HepG2 (cell line): ENCODE measurements around the gene SH3PXD2A. TPM values are rescaled to one million over a fixed set of nuclear protein-coding genes. Genes with fewer than 3 reads are reported as not detected.
A peak's percentile ranks its signal among the peaks of the same experiment; 100 is the strongest.

Source experiments
- ATF2 ChIP-seq: sonication (generic); formaldehyde crosslinking; IDR thresholded peaks from 2 replicates; pipeline ENCODE4 v1.4.0; 2020; ENCODE audit warnings: missing genetic modification reagents
- ATRX ChIP-seq: sonication (generic); formaldehyde crosslinking; IDR thresholded peaks from 2 replicates; pipeline ENCODE4 v1.4.0; 2020; ENCODE audit warnings: missing genetic modification reagents, borderline replicate concordance
- CEBPG ChIP-seq: IDR thresholded peaks from 2 replicates; pipeline ENCODE4 v1.6.1; 2016
- FOXC1 ChIP-seq: sonication (generic); formaldehyde crosslinking; IDR thresholded peaks from 2 replicates; pipeline ENCODE4 v1.8.0; 2022; ENCODE audit warnings: mild to moderate bottlenecking, missing genetic modification reagents, borderline replicate concordance
- IRF1 ChIP-seq: sonication (generic); formaldehyde crosslinking; IDR thresholded peaks from 2 replicates; pipeline ENCODE4 v1.4.0; 2020; ENCODE audit warnings: low read depth, mild to moderate bottlenecking, missing genetic modification reagents
- NPAS2 ChIP-seq: sonication (generic); formaldehyde crosslinking; IDR thresholded peaks from 2 replicates; pipeline ENCODE4 v1.8.0; 2022; ENCODE audit warnings: mild to moderate bottlenecking, missing genetic modification reagents, borderline replicate concordance
- RFX5 ChIP-seq: IDR thresholded peaks from 2 replicates; pipeline ENCODE4 v1.6.1; 2011; ENCODE audit warnings: low read depth, low read length, improper control_type of control experiment
- RNF2 ChIP-seq: fragments of 450-650 bp; conservative IDR thresholded peaks from 2 replicates; pipeline ENCODE4 v1.6.1; 2016; ENCODE audit warnings: low read depth
- SKIL ChIP-seq: sonication (generic); formaldehyde crosslinking; IDR thresholded peaks from 2 replicates; pipeline ENCODE4 v1.8.0; 2022; ENCODE audit warnings: missing genetic modification reagents, mild to moderate bottlenecking, moderate library complexity, borderline replicate concordance
- SMARCE1 ChIP-seq: fragments of 450-650 bp; IDR thresholded peaks from 2 replicates; pipeline ENCODE4 v1.6.1; 2017; ENCODE audit warnings: borderline replicate concordance
- SNAI1 ChIP-seq: sonication (generic); formaldehyde crosslinking; IDR thresholded peaks from 2 replicates; pipeline ENCODE4 v1.5.0; 2020; ENCODE audit warnings: mild to moderate bottlenecking, missing genetic modification reagents, borderline replicate concordance
- TEF ChIP-seq: sonication (generic); formaldehyde crosslinking; IDR thresholded peaks from 2 replicates; pipeline ENCODE4 v1.5.0; 2020; ENCODE audit warnings: missing genetic modification reagents
- THAP9 ChIP-seq: sonication (generic); formaldehyde crosslinking; IDR thresholded peaks from 2 replicates; pipeline ENCODE4; 2020; ENCODE audit warnings: missing genetic modification reagents, mild to moderate bottlenecking, borderline replicate concordance
- U2AF1 ChIP-seq: fragments of 200-400 bp; formaldehyde crosslinking; optimal IDR thresholded peaks from 2 replicates; pipeline ENCODE3; 2017; ENCODE audit warnings: mild to moderate bottlenecking, low read depth, low read length
- ZNF160 ChIP-seq: sonication (generic); formaldehyde crosslinking; IDR thresholded peaks from 2 replicates; pipeline ENCODE4 v1.8.0; 2022; ENCODE audit warnings: mild to moderate bottlenecking, inconsistent platforms, missing genetic modification reagents
- ZNF17 ChIP-seq: sonication (generic); formaldehyde crosslinking; IDR thresholded peaks from 2 replicates; pipeline ENCODE4 v1.5.0; 2020; ENCODE audit warnings: mild to moderate bottlenecking, missing genetic modification reagents
- ZNF274 ChIP-seq: sonication (generic); formaldehyde crosslinking; IDR thresholded peaks from 2 replicates; pipeline ENCODE4 v1.5.1; 2020; ENCODE audit warnings: mild to moderate bottlenecking, missing genetic modification reagents
- ZSCAN31 ChIP-seq: sonication (generic); formaldehyde crosslinking; IDR thresholded peaks from 2 replicates; pipeline ENCODE4 v1.5.0; 2020; ENCODE audit warnings: low read depth, mild to moderate bottlenecking, missing genetic modification reagents
- polyA plus RNA-seq, 8 experiments: library from polyadenylated mRNA; depleted of rRNA in 3 of 8; stranded (reverse) in 7 of 8; unstranded in 1 of 8; fragments of >200 nt; fragmentation: Illumina TruSeq in 4 of 8; extraction: Trizol in 4 of 8; gene quantifications; 2 replicates each; pipeline versions ENCODE4 v1.2.1 to v1.2.3, GENCODE V29; 2011 to 2016; ENCODE audit warnings: low read depth in 4 of 8, missing spikeins in 1 of 8, mixed read lengths in 1 of 8; ENCODE audit not compliant: insufficient read depth in 1 of 8
- total RNA-seq, 5 experiments: library from RNA; depleted of rRNA; stranded (reverse); fragments of >200 nt; fragmentation: Illumina TruSeq; extraction: Trizol; gene quantifications; 2 replicates each; pipeline ENCODE4 v1.2.3, GENCODE V29; 2016; ENCODE audit warnings: low read depth in 1 of 5
- TF ChIP-seq, protein P1 (sequence below): sonication (generic); formaldehyde crosslinking; IDR thresholded peaks from 2 replicates; pipeline ENCODE4 v1.4.0; 2020; ENCODE audit warnings: mild to moderate bottlenecking, missing genetic modification reagents
- TF ChIP-seq, protein P2 (sequence below): sonication (generic); formaldehyde crosslinking; IDR thresholded peaks from 2 replicates; pipeline ENCODE4 v1.8.1; 2023; ENCODE audit warnings: mild to moderate bottlenecking, missing genetic modification reagents

SH3PXD2A gene
- total and polyA plus RNA-seq, 2 of the 13 experiments (the other 11 are each of a cell fraction or from before 2014, with no cell fraction given), result 11.1 to 11.3 TPM

DNA sequence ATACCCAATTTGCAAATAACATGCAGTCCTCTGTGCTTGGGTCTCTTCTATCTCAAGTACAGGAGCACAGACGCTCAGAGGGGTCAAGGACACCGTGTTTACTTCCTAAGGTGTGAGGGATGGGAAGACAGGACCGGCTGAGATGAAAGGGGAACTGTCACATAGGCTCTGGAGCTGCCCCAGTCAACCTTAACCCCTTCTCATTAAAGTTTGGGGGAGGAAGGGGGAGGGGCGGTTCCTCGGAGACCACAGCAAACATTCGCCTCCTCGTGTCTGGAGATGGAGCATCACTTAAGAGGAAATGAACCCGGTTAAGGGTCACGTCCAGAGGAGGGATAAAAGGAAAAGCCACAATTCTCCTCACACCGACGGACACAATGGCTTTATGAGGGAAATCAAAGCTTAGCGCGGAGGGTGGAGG lies 1.1 kb downstream of the SH3PXD2A start (continued):
- no peak for TF ChIP-seq ATRX (CRISPR knock-in tag)
- TF ChIP-seq TEF, result no peak
- no peak for TF ChIP-seq IRF1 (CRISPR knock-in tag)
- TF ChIP-seq, protein P1, sequence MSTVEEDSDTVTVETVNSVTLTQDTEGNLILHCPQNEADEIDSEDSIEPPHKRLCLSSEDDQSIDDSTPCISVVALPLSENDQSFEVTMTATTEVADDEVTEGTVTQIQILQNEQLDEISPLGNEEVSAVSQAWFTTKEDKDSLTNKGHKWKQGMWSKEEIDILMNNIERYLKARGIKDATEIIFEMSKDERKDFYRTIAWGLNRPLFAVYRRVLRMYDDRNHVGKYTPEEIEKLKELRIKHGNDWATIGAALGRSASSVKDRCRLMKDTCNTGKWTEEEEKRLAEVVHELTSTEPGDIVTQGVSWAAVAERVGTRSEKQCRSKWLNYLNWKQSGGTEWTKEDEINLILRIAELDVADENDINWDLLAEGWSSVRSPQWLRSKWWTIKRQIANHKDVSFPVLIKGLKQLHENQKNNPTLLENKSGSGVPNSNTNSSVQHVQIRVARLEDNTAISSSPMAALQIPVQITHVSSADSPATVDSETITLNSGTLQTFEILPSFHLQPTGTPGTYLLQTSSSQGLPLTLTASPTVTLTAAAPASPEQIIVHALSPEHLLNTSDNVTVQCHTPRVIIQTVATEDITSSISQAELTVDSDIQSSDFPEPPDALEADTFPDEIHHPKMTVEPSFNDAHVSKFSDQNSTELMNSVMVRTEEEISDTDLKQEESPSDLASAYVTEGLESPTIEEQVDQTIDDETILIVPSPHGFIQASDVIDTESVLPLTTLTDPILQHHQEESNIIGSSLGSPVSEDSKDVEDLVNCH (CRISPR knock-in tag), result no peak
- TF ChIP-seq RNF2, result no peak
- TF ChIP-seq THAP9, result no peak
- peak; percentile 92 for TF ChIP-seq SKIL (CRISPR knock-in tag)
- TF ChIP-seq, protein P2, sequence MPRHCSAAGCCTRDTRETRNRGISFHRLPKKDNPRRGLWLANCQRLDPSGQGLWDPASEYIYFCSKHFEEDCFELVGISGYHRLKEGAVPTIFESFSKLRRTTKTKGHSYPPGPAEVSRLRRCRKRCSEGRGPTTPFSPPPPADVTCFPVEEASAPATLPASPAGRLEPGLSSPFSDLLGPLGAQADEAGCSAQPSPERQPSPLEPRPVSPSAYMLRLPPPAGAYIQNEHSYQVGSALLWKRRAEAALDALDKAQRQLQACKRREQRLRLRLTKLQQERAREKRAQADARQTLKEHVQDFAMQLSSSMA (CRISPR knock-in tag), result no peak
- TF ChIP-seq SMARCE1, result no peak
- no peak for TF ChIP-seq U2AF1
- TF ChIP-seq ZSCAN31 (CRISPR knock-in tag), result no peak
- TF ChIP-seq ATF2 (CRISPR knock-in tag), result no peak
- TF ChIP-seq ZNF160, result no peak
- TF ChIP-seq NPAS2 (CRISPR knock-in tag), result no peak
- no peak for TF ChIP-seq FOXC1 (CRISPR knock-in tag)
- TF ChIP-seq SNAI1 (CRISPR knock-in tag), result no peak
- TF ChIP-seq ZNF274 (CRISPR knock-in tag), result no peak
- no peak for TF ChIP-seq CEBPG (CRISPR knock-in tag)
- TF ChIP-seq RFX5, result no peak
- no peak for TF ChIP-seq ZNF17 (CRISPR knock-in tag)
